Measurements from ENCODE around the gene COQ8A. TPM values are rescaled to one million over a fixed set of nuclear protein-coding genes. Genes with fewer than 3 reads are reported as not detected.

Gene COQ8A
- total RNA-seq, 4 donors from 2014 or later = 46.0 to 80.5 (median 67.7) TPM

DNA sequence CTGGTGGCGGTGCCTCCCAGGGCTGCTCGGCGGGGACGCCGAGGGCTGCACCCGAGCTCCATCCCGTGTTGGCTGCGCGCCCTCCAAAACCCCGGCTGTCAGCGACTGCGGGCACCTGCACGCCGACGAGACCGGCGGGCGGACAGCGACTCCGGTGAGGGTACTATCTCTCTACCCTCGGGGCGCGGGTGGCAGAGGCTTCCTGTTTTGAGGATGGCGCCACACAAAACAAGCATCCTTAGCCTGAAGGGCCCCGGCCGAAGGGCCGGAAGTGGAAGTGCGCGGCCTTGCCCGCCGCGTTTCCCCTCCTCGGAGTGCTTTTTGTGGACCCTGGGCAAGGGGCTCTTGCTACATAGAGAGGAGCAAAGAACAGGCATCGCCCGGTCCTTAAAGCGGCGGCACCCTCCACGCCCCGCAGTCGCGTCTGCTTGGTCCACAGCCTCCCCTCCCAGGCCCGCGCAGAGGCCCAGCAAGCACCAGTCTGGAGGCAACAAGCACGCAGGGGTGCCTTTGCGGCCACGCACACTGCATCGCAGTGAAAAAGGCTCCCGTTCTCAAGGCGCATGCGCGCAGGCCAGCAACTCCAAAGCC, 561 bp upstream of the COQ8A start:
- intact Hi-C loops (cut with DNase I; ENCODE audit: low total_unique reads) (no loop called here), in situ Hi-C loops (cut with MboI; ENCODE audit: low pct_ligation_motif_present in 1 of 4, low pct_unique_long_range_greater_than_20kb in 1 of 4, low sequenced_read_pairs in 3 of 4) (no loop called here)
- Histone ChIP-seq H3K27ac (peak overlapping the region; percentile 99 to 100 (median 100)), H3K9me3 (peaks cover 3% of the 10 kb centered on the region in 2 donors), H3K36me3 (no peaks in the 10 kb centered on the region), H3K27me3 (no peaks in the 10 kb centered on the region), H3K4me3 (peak overlapping the region; percentile 41 to 89 (median 54)), H3K4me1 (peaks cover 34 to 58% (median 50%) of the 10 kb centered on the region in 4 donors)
- WGBS, 2 donors (ENCODE audit: low coverage in 1 of 2) = 0% methylated on average over 33 of the region's 51 CpGs; no CpG with 5 or more reads in 1 of the 2 donors
- DNase-seq = peak; percentile 67
- TF ChIP-seq POLR2AphosphoS5 (IDR thresholded peaks at IDR 0.05) = peak; percentile 94 to 98 (median 97)
- TF ChIP-seq POLR2A (IDR thresholded peaks at IDR 0.05) = peak; percentile 97
- TF ChIP-seq EP300 (IDR thresholded peaks at IDR 0.05; ENCODE audit: low read depth) = no peak
- TF ChIP-seq CTCF (IDR thresholded peaks at IDR 0.05) = no peak

DNA sequence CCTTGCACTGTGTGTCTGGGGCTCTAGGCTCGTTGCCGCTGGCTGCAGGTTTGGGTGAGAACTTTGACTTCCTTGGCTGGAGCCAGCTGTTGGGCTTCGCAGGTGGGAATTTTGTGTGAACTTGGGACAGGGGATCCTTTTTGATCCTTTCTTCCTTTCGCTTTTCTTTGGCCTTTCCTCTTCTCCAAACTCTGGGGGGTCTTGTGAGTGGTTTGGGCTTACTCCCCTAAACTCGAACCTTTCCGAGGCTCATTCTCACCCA, 643 bp downstream of the COQ8A start:
- Histone ChIP-seq H3K36me3 (no peaks in the 10 kb centered on the region), H3K4me3 (peak overlapping the region; percentile 59 to 95 (median 77)), H3K9me3 (no peaks in the 10 kb centered on the region), H3K27me3 (no peaks in the 10 kb centered on the region), H3K27ac (peak overlapping the region; percentile 99 to 100 (median 100)), H3K4me1 (peaks cover 45 to 69% (median 62%) of the 10 kb centered on the region in 4 donors)
- no peak for TF ChIP-seq CTCF (IDR thresholded peaks at IDR 0.05)
- no peak for TF ChIP-seq POLR2AphosphoS5 (IDR thresholded peaks at IDR 0.05)
- TF ChIP-seq POLR2A (IDR thresholded peaks at IDR 0.05) = no peak
- no peak for TF ChIP-seq EP300 (IDR thresholded peaks at IDR 0.05; ENCODE audit: low read depth)
- in situ Hi-C loops (cut with MboI; ENCODE audit: low pct_ligation_motif_present in 1 of 4, low pct_unique_long_range_greater_than_20kb in 1 of 4, low sequenced_read_pairs in 3 of 4) (no loop called here), intact Hi-C loops (cut with DNase I; ENCODE audit: low total_unique reads) (no loop called here)
- WGBS, 2 donors (ENCODE audit: low coverage in 1 of 2) = 29% methylated on average over 6 of the region's 6 CpGs; no CpG with 5 or more reads in 1 of the 2 donors
- no peak for DNase-seq

DNA sequence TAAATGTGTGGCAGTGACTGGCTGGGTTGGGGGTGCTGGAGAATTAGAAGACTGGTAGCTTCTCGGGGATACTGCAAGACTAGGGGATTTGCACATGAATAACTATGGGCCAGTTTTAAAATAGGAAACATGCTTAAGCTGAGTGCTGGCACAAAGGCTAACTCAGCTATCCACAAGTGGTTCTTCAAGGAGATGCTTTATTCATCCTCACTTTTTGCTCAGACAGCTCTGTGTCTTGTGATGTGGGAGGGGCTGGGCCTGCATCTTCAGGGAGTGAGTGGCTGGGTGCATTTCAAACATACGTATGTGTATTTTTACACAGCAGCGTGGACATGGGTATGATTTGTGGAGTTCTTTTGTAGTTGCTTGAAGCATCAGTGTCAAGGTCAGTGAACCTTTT, 2.3 kb downstream of the COQ8A start:
- Histone ChIP-seq H3K9me3 (no peaks in the 10 kb centered on the region), H3K4me1 (peaks cover 57 to 85% (median 79%) of the 10 kb centered on the region in 4 donors), H3K36me3 (no peaks in the 10 kb centered on the region), H3K27ac (peak overlapping the region in 2 of 4 donors; percentile 18 to 86), H3K4me3 (no peak overlapping the region), H3K27me3 (no peaks in the 10 kb centered on the region)
- in situ Hi-C loops (cut with MboI; ENCODE audit: low pct_ligation_motif_present in 1 of 4, low pct_unique_long_range_greater_than_20kb in 1 of 4, low sequenced_read_pairs in 3 of 4) (no loop called here), intact Hi-C loops (cut with DNase I; ENCODE audit: low total_unique reads) (no loop called here)
- no peak for DNase-seq
- TF ChIP-seq POLR2AphosphoS5 (IDR thresholded peaks at IDR 0.05) (no peak), POLR2A (IDR thresholded peaks at IDR 0.05) (no peak), EP300 (IDR thresholded peaks at IDR 0.05; ENCODE audit: low read depth) (no peak), CTCF (IDR thresholded peaks at IDR 0.05) (no peak)
- 57 to 73% methylated on average over 2 to 3 of the region's 3 CpGs for WGBS, 2 donors (ENCODE audit: low coverage in 1 of 2)

- no peaks in the 10 kb centered on the region for H3K9me3 ChIP-seq
- no peak for TF ChIP-seq EP300 (IDR thresholded peaks at IDR 0.05; ENCODE audit: low read depth)
- no peak for TF ChIP-seq POLR2AphosphoS5 (IDR thresholded peaks at IDR 0.05)
- peaks cover 57 to 85% (median 76%) of the 10 kb centered on the region in 4 donors for H3K4me1 ChIP-seq
- peak overlapping the region in 2 of 4 donors; percentile 18 to 86 for H3K27ac ChIP-seq
- in situ Hi-C loops (cut with MboI; ENCODE audit: low pct_ligation_motif_present in 1 of 4, low pct_unique_long_range_greater_than_20kb in 1 of 4, low sequenced_read_pairs in 3 of 4) (no loop called here), intact Hi-C loops (cut with DNase I; ENCODE audit: low total_unique reads) (no loop called here)
- H3K36me3 ChIP-seq = no peaks in the 10 kb centered on the region
- WGBS, 2 donors (ENCODE audit: low coverage in 1 of 2) = 29 to 66% methylated on average over 3 to 5 of the region's 5 CpGs
- no peaks in the 10 kb centered on the region for H3K27me3 ChIP-seq
- DNase-seq = no peak
- H3K4me3 ChIP-seq = no peak overlapping the region
Measured at GRCh38 chr1:226943156-226943555, 3.1 kb downstream of the COQ8A start.

DNA sequence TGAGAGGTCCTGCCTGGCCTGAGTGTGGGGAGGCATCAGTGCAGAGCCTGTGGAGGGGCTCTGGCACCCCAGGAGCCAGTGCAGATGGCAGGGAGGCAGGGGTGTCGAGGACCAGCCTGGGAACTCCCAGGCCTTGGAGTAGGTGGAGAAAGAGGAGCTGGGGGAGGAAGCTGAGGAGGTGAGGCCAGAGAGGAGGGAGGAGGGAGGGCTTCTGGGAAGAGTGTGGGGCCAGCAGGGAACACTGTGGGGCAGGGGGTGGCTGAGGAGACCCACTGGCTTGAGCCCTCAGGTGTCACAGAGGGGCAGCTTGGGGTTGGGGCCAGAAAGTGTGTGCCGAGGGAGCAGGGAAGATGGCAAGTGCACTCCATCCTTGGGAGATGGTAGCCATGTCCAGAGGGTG, 3.8 kb downstream of the COQ8A start:
- 62 to 74% methylated on average over 2 of the region's 2 CpGs for whole genome bisulfite sequencing, 2 donors (ENCODE audit: low coverage in 1 of 2)
- H3K36me3 ChIP-seq = no peaks in the 10 kb centered on the region
- H3K27me3 ChIP-seq = no peaks in the 10 kb centered on the region
- peak overlapping the region; percentile 82 to 86 (median 85) for H3K27ac ChIP-seq
- H3K9me3 ChIP-seq = no peaks in the 10 kb centered on the region
- intact Hi-C loops (cut with DNase I; ENCODE audit: low total_unique reads) = no loop called here
- no peak for DNase-seq
- H3K4me1 ChIP-seq = peaks cover 55 to 78% (median 68%) of the 10 kb centered on the region in 4 donors
- no peak overlapping the region for H3K4me3 ChIP-seq
- in situ Hi-C loops (cut with MboI; ENCODE audit: low pct_ligation_motif_present in 1 of 4, low pct_unique_long_range_greater_than_20kb in 1 of 4, low sequenced_read_pairs in 3 of 4) = no loop called here
- TF ChIP-seq POLR2A (IDR thresholded peaks at IDR 0.05) = no peak
- TF ChIP-seq POLR2AphosphoS5 (IDR thresholded peaks at IDR 0.05) = no peak
- no peak for TF ChIP-seq CTCF (IDR thresholded peaks at IDR 0.05)
- TF ChIP-seq EP300 (IDR thresholded peaks at IDR 0.05; ENCODE audit: low read depth) = no peak
